ENCODE data around the gene PEMT.

GRCh38 chr17:17599965-17600364 lies 8.5 kb upstream of the PEMT start:
- TF ChIP-seq, protein P1, sequence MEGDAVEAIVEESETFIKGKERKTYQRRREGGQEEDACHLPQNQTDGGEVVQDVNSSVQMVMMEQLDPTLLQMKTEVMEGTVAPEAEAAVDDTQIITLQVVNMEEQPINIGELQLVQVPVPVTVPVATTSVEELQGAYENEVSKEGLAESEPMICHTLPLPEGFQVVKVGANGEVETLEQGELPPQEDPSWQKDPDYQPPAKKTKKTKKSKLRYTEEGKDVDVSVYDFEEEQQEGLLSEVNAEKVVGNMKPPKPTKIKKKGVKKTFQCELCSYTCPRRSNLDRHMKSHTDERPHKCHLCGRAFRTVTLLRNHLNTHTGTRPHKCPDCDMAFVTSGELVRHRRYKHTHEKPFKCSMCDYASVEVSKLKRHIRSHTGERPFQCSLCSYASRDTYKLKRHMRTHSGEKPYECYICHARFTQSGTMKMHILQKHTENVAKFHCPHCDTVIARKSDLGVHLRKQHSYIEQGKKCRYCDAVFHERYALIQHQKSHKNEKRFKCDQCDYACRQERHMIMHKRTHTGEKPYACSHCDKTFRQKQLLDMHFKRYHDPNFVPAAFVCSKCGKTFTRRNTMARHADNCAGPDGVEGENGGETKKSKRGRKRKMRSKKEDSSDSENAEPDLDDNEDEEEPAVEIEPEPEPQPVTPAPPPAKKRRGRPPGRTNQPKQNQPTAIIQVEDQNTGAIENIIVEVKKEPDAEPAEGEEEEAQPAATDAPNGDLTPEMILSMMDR (IDR thresholded peaks at IDR 0.05; ENCODE audit: low read length) = no peak
- no peak for TF ChIP-seq EZH2 (IDR thresholded peaks at IDR 0.05; ENCODE audit: borderline replicate concordance, low read length)
